OCI-M2 (cell line): ENCODE measurements around the gene PGBD5.

ENCODE experiments used
- DNase-seq: peaks from one replicate; lab custom pipeline; 2025; ENCODE audit not compliant: unreplicated experiment; lab: John Stamatoyannopoulos, UW

The PGBD5 gene

GRCh38 chr1:230326971-230327891 lies 98.9 kb downstream of the PGBD5 start:
- no peak for DNase-seq

GRCh38 chr1:230323686-230324085 lies 102.4 kb downstream of the PGBD5 start:
- no peak for DNase-seq

GRCh38 chr1:230322967-230323547 lies 103.1 kb downstream of the PGBD5 start:
- no peak for DNase-seq

- no peak for DNase-seq
Measured at GRCh38 chr1:230322421-230322756, 103.7 kb downstream of the PGBD5 start.

GRCh38 chr1:230321741-230322420 lies 104.3 kb downstream of the PGBD5 start:
- DNase-seq: no peak

- no peak for DNase-seq
Measured at GRCh38 chr1:230321341-230321740, 104.8 kb downstream of the PGBD5 start.

GRCh38 chr1:230320804-230321203 lies 105.3 kb downstream of the PGBD5 start:
- DNase-seq: no peak

- no peak for DNase-seq
Measured at GRCh38 chr1:230319014-230319747, 107.0 kb downstream of the PGBD5 start.

GRCh38 chr1:230317823-230318819 lies 108.0 kb downstream of the PGBD5 start:
- DNase-seq: no peak

- DNase-seq: no peak
Measured at GRCh38 chr1:230316864-230317745, 109.0 kb downstream of the PGBD5 start.

- no peak for DNase-seq
Measured at GRCh38 chr1:230315099-230315498, 111.0 kb downstream of the PGBD5 start.

- no peak for DNase-seq
Measured at GRCh38 chr1:230314142-230314470, 112.0 kb downstream of the PGBD5 start.

GRCh38 chr1:230313453-230314141 lies 112.5 kb downstream of the PGBD5 start:
- no peak for DNase-seq

- DNase-seq: no peak
Measured at GRCh38 chr1:230312676-230313075, 113.5 kb downstream of the PGBD5 start.

- DNase-seq: no peak
Measured at GRCh38 chr1:230310381-230311163, 115.6 kb downstream of the PGBD5 start.

GRCh38 chr1:230309646-230310177 lies 116.4 kb downstream of the PGBD5 start:
- no peak for DNase-seq

- no peak for DNase-seq
Measured at GRCh38 chr1:230308821-230309220, 117.3 kb downstream of the PGBD5 start.

- no peak for DNase-seq
Measured at GRCh38 chr1:230308039-230308438, 118.1 kb downstream of the PGBD5 start.
